ENCODE data around the gene LRMDA. TPM values are rescaled to one million over a fixed set of nuclear protein-coding genes. Genes with fewer than 3 reads are reported as not detected.

Gene LRMDA
- total RNA-seq, 1 donor = under 0.01 TPM

GRCh38 chr10:75410132-75411005 lies 21.1 kb upstream of the LRMDA start:
- no peak overlapping the region for H3K4me3 ChIP-seq (ENCODE audit: low read depth, low read length)
- no peak for TF ChIP-seq CTCF (IDR thresholded peaks at IDR 0.05; ENCODE audit: insufficient read depth, low read depth, low read length)
- no peak for DNase-seq (ENCODE audit: low read depth)

- TF ChIP-seq CTCF (IDR thresholded peaks at IDR 0.05; ENCODE audit: insufficient read depth, low read depth, low read length) = no peak
- no peak for DNase-seq (ENCODE audit: low read depth)
- no peak overlapping the region for H3K4me3 ChIP-seq (ENCODE audit: low read depth, low read length)
Observed at GRCh38 chr10:75414527-75414926, 16.9 kb upstream of the LRMDA start.

GRCh38 chr10:75417522-75417927 lies 13.9 kb upstream of the LRMDA start:
- DNase-seq (ENCODE audit: low read depth) = no peak
- no peak overlapping the region for H3K4me3 ChIP-seq (ENCODE audit: low read depth, low read length)
- TF ChIP-seq CTCF (IDR thresholded peaks at IDR 0.05; ENCODE audit: insufficient read depth, low read depth, low read length) = no peak

GRCh38 chr10:75418293-75418692 lies 13.1 kb upstream of the LRMDA start:
- DNase-seq (ENCODE audit: low read depth) = no peak
- TF ChIP-seq CTCF (IDR thresholded peaks at IDR 0.05; ENCODE audit: insufficient read depth, low read depth, low read length) = no peak

GRCh38 chr10:75418712-75419111 lies 12.7 kb upstream of the LRMDA start:
- DNase-seq (ENCODE audit: low read depth) = no peak
- no peak for TF ChIP-seq CTCF (IDR thresholded peaks at IDR 0.05; ENCODE audit: insufficient read depth, low read depth, low read length)
- no peak overlapping the region for H3K4me3 ChIP-seq (ENCODE audit: low read depth, low read length)

More at GRCh38 chr10:75418293-75418692, 13.1 kb upstream of the LRMDA start:
- no peak overlapping the region for H3K4me3 ChIP-seq (ENCODE audit: low read depth, low read length)

- no peak overlapping the region for H3K4me3 ChIP-seq (ENCODE audit: low read depth, low read length)
- TF ChIP-seq CTCF (IDR thresholded peaks at IDR 0.05; ENCODE audit: insufficient read depth, low read depth, low read length) = no peak
- DNase-seq (ENCODE audit: low read depth) = no peak
Observed at GRCh38 chr10:75422913-75423312, 8.5 kb upstream of the LRMDA start.

Data from fibroblast of villous mesenchyme (primary cell).